Ovary (tissue), 9 donors: Measurements from ENCODE around the gene KCTD16. TPM values are rescaled to one million over a fixed set of nuclear protein-coding genes. Genes with fewer than 3 reads are reported as not detected.

Experiments used
- DNase-seq, 5 donors: peaks; one replicate each; pipeline ENCODE4 v3.0.0-alpha.2; 2019 to 2020
- H3K27ac ChIP-seq, 2 donors: fragments of 200-600 bp; one replicate each; pipeline versions ENCODE4 v1.5.1 to v1.8.0; 2019 to 2022
- H3K27me3 ChIP-seq: fragments of 200-600 bp; one replicate; pipeline ENCODE4 v1.8.0; 2022
- H3K36me3 ChIP-seq: fragments of 200-600 bp; sonication (generic); one replicate; pipeline ENCODE4 v1.5.1; 2019
- H3K4me1 ChIP-seq: one replicate; pipeline ENCODE4 v1.8.1; 2013; ENCODE audit warnings: mild to moderate bottlenecking, moderate library complexity; ENCODE audit not compliant: insufficient read depth
- H3K4me3 ChIP-seq: fragments of 200-600 bp; sonication (generic); one replicate; pipeline ENCODE4 v1.5.1; 2017
- H3K9me3 ChIP-seq, 2 donors: fragments of 200-600 bp in 1 of 2; sonication (generic) in 1 of 2; one replicate each; pipeline versions ENCODE4 v1.5.1 to v1.8.1; 2013 to 2019; ENCODE audit warnings: mild to moderate bottlenecking in 1 of 2, moderate library complexity in 1 of 2
- CTCF ChIP-seq, 3 donors: fragments of 450-650 bp in 2 of 3; fragments of 200-600 bp in 1 of 3; IDR thresholded peaks; one replicate each; pipeline versions ENCODE4 v1.5.1 to v1.8.0; 2016 to 2022; ENCODE audit warnings: antibody characterized with exemption in 3 of 3, mild to moderate bottlenecking in 1 of 3
- EP300 ChIP-seq: sonication (generic); formaldehyde crosslinking; IDR thresholded peaks from one replicate; pipeline ENCODE4 v1.6.1; 2017; ENCODE audit warnings: antibody characterized with exemption
- POLR2A ChIP-seq: fragments of 450-650 bp; IDR thresholded peaks from one replicate; pipeline ENCODE4 v1.6.1; 2017; ENCODE audit warnings: antibody characterized with exemption, mild to moderate bottlenecking, moderate library complexity
- WGBS, 3 donors: extraction: QIAGEN DNeasy Blood & Tissue Kit in 1 of 3; methylation state at CpG; one replicate each; pipeline versions ENCODE4 v1.1.5 to v1.1.7; 2013 to 2017; 5-methylcytosine and 5-hydroxymethylcytosine counted together
- intact Hi-C, 4 donors: fragments of 100-400 bp; cut with DNase I; formaldehyde crosslinking; loops; one replicate each; pipeline versions ENCODE4 v1.11.0 to v1.15.1; 2022 to 2023
- polyA plus RNA-seq, 2 donors: library from polyadenylated mRNA; stranded (reverse); fragments of 200-250 nt in 1 of 2; fragments of 350-450 nt in 1 of 2; fragmentation: Illumina TruSeq in 1 of 2; extraction: RNeasy Lipid Tissue Mini Kit (QIAGEN cat#74804) in 1 of 2; gene quantifications; one replicate each; pipeline ENCODE4 v1.2.3, GENCODE V29; 2013 to 2014
- total RNA-seq, 7 donors: library from RNA; depleted of rRNA in 2 of 7; stranded (reverse); fragments of >200 nt in 2 of 7; fragmentation: NEBNext Ultra II Directional in 3 of 7; extraction: Animal tissue kit (Norgen Biotek cat#: 25700) in 3 of 7; gene quantifications; one replicate each; pipeline versions ENCODE4 v1.1.0 to v1.2.4, GENCODE V29; 2016 to 2023
- donor health status: DM: no; HTN: no; CAD: no; lungs with moderate emphysema.
- donor health status: DM: no; HTN: no; CAD: no.
- donor health status: Bipolar disorder and iron deficiency.
- donor health status: DM: yes; HTN: yes; CAD: no.
- donor health status: DM: no; HTN: no; CAD: no.
- donor health status: DM: yes; HTN: yes; CAD: no.

KCTD16 gene
- total and polyA plus RNA-seq, 9 donors, result under 0.01 to 0.46 (median 0.13) TPM; not detected in 1

- DNase-seq, result no peak
- H3K27me3 ChIP-seq, result no peaks in the 10 kb centered on the region
- no peak overlapping the region for H3K4me3 ChIP-seq
- TF ChIP-seq POLR2A (no peak), CTCF (IDR thresholded peaks at IDR 0.05) (no peak), EP300 (no peak)
- H3K27ac ChIP-seq, result no peak overlapping the region
- H3K9me3 ChIP-seq, result no peaks in the 10 kb centered on the region
- H3K4me1 ChIP-seq, result no peaks in the 10 kb centered on the region
- H3K36me3 ChIP-seq, result no peaks in the 10 kb centered on the region
- intact Hi-C loops, result no loop called here
Observed at GRCh38 chr5:144329681-144330080, 159.0 kb downstream of the KCTD16 start.

- TF ChIP-seq POLR2A, result no peak
- no peak for TF ChIP-seq CTCF (IDR thresholded peaks at IDR 0.05)
- no peak for TF ChIP-seq EP300
- Histone ChIP-seq H3K36me3 (no peaks in the 10 kb centered on the region), H3K4me3 (no peak overlapping the region), H3K27ac (no peak overlapping the region), H3K27me3 (no peaks in the 10 kb centered on the region), H3K4me1 (no peaks in the 10 kb centered on the region), H3K9me3 (no peaks in the 10 kb centered on the region)
- no peak for DNase-seq
- intact Hi-C loops, result no loop called here
Observed at GRCh38 chr5:144331361-144331760, 160.7 kb downstream of the KCTD16 start.

GRCh38 chr5:144332265-144332664 lies 161.6 kb downstream of the KCTD16 start:
- Histone ChIP-seq H3K27ac (no peak overlapping the region), H3K4me1 (no peaks in the 10 kb centered on the region), H3K36me3 (no peaks in the 10 kb centered on the region), H3K27me3 (no peaks in the 10 kb centered on the region), H3K9me3 (no peaks in the 10 kb centered on the region), H3K4me3 (no peak overlapping the region)
- 87 to 93% (median 92%) methylated on average over 1 of the region's 1 CpG for WGBS, 3 donors
- no peak for DNase-seq
- TF ChIP-seq EP300 (no peak), POLR2A (no peak), CTCF (IDR thresholded peaks at IDR 0.05) (no peak)
- intact Hi-C loops, result no loop called here

- Histone ChIP-seq H3K9me3 (no peaks in the 10 kb centered on the region), H3K27me3 (no peaks in the 10 kb centered on the region), H3K27ac (no peak overlapping the region), H3K36me3 (no peaks in the 10 kb centered on the region), H3K4me3 (no peak overlapping the region), H3K4me1 (no peaks in the 10 kb centered on the region)
- DNase-seq, result no peak
- TF ChIP-seq POLR2A (no peak), EP300 (no peak)
- intact Hi-C loops, result no loop called here
- 96 to 100% (median 96%) methylated on average over 1 of the region's 1 CpG for WGBS, 3 donors
Observed at GRCh38 chr5:144333336-144333920, 162.8 kb downstream of the KCTD16 start.

GRCh38 chr5:144335561-144335960 lies 164.9 kb downstream of the KCTD16 start:
- WGBS, 3 donors, result 77 to 84% (median 83%) methylated on average over 1 of the region's 1 CpG
- no peak overlapping the region for H3K4me3 ChIP-seq
- intact Hi-C loops, result no loop called here

More at GRCh38 chr5:144335561-144335960, 164.9 kb downstream of the KCTD16 start:
- H3K4me1 ChIP-seq, result no peaks in the 10 kb centered on the region
- H3K9me3 ChIP-seq, result no peaks in the 10 kb centered on the region
- no peak for TF ChIP-seq EP300
- TF ChIP-seq POLR2A, result no peak
- no peak for TF ChIP-seq CTCF (IDR thresholded peaks at IDR 0.05)
- no peaks in the 10 kb centered on the region for H3K36me3 ChIP-seq
- H3K27ac ChIP-seq, result no peak overlapping the region
- no peak for DNase-seq
- no peaks in the 10 kb centered on the region for H3K27me3 ChIP-seq
